H1 (cell line): ENCODE data around the gene AIFM1. TPM values are rescaled to one million over a fixed set of nuclear protein-coding genes. Genes with fewer than 3 reads are reported as not detected.

Experiments
- CTCF ChIA-PET: fragments of 300-600 bp; sonication (Branson Sonifier 250); formaldehyde crosslinking; loops from one replicate; lab custom pipeline; 2021; ENCODE audit not compliant: partially characterized antibody; lab: Charles Lee
- POLR2A ChIA-PET: fragments of 300-600 bp; sonication (Branson Sonifier 250); formaldehyde crosslinking; loops from one replicate; lab custom pipeline; 2021; ENCODE audit warnings: inconsistent platforms; ENCODE audit not compliant: partially characterized antibody; lab: Charles Lee
- DNase-seq, 2 experiments: peaks; one replicate each; pipeline versions ENCODE4 v3.0.0 to v3.0.0-alpha.2; 2010 to 2022; ENCODE audit warnings: low spot score in 2 of 2, low read depth in 1 of 2, mixed read lengths in 1 of 2
- FAIRE-seq: peaks from 2 replicates; lab custom pipeline; 2011; peaks lifted over from hg19 to GRCh38; lab: Jason Lieb, UNC
- H2AFZ ChIP-seq: 2 replicates; pipeline ENCODE4 v1.8.1; 2012; ENCODE audit warnings: low read length, inconsistent platforms
- H2AK5ac ChIP-seq: 2 replicates; pipeline ENCODE4 v1.6.1; 2013; ENCODE audit warnings: low read depth, low read length
- H2BK120ac ChIP-seq: replicated peaks from 2 replicates; pipeline ENCODE3; 2013; ENCODE audit warnings: low read depth, low read length, inconsistent platforms
- H2BK12ac ChIP-seq: 2 replicates; pipeline ENCODE4 v1.6.1; 2013; ENCODE audit warnings: low read depth, low read length
- H2BK15ac ChIP-seq: 2 replicates; pipeline ENCODE4 v1.6.1; 2013; ENCODE audit warnings: low read length
- H2BK20ac ChIP-seq: 2 replicates; pipeline ENCODE4 v1.6.1; 2013; ENCODE audit warnings: low read length
- H2BK5ac ChIP-seq: 2 replicates; pipeline ENCODE4 v1.6.1; 2013; ENCODE audit warnings: low read depth, low read length
- H3K14ac ChIP-seq: 2 replicates; pipeline ENCODE4 v1.6.1; 2013; ENCODE audit warnings: inconsistent platforms; ENCODE audit not compliant: insufficient read length
- H3K18ac ChIP-seq: 2 replicates; pipeline ENCODE4 v1.6.1; 2013; ENCODE audit warnings: low read length; ENCODE audit errors: extremely low read depth
- H3K23ac ChIP-seq: 2 replicates; pipeline ENCODE4 v1.6.1; 2013; ENCODE audit warnings: inconsistent platforms; ENCODE audit not compliant: insufficient read length
- H3K23me2 ChIP-seq: 2 replicates; pipeline ENCODE4 v1.6.1; 2013; ENCODE audit warnings: low read depth, low read length
- H3K27ac ChIP-seq: 2 replicates; pipeline ENCODE4 v1.6.1; 2011; ENCODE audit warnings: low read depth, low read length, inconsistent platforms
- H3K27me3 ChIP-seq, 4 experiments: replicated peaks in 1 of 4; 1 replicate in 1 of 4; 2 replicates in 3 of 4; pipeline versions ENCODE4 v1.6.1 to v1.8.1; 2011 to 2013; ENCODE audit warnings: low read length in 3 of 4, mild to moderate bottlenecking in 3 of 4, inconsistent platforms in 2 of 4, mixed read lengths in 2 of 4, moderate library complexity in 1 of 4; ENCODE audit not compliant: control insufficient read depth in 3 of 4, insufficient read depth in 3 of 4; ENCODE audit errors: extremely low read depth in 1 of 4
- H3K36me3 ChIP-seq, 4 experiments: 2 replicates each; pipeline versions ENCODE4 v1.6.1 to v1.8.1; 2011 to 2013; ENCODE audit warnings: mild to moderate bottlenecking in 4 of 4, low read length in 3 of 4, moderate library complexity in 2 of 4, control low read depth in 1 of 4, inconsistent platforms in 1 of 4; ENCODE audit not compliant: insufficient read depth in 4 of 4, control insufficient read depth in 2 of 4
- H3K4ac ChIP-seq: replicated peaks from 2 replicates; pipeline ENCODE3; 2013; ENCODE audit warnings: low read length, low read depth, mixed read lengths, inconsistent platforms; ENCODE audit not compliant: insufficient read length
- H3K4me1 ChIP-seq, 4 experiments: replicated peaks in 1 of 4; 1 replicate in 1 of 4; 2 replicates in 3 of 4; pipeline versions ENCODE4 v1.6.1 to v1.8.1; 2011 to 2013; ENCODE audit warnings: low read length in 3 of 4, inconsistent platforms in 2 of 4, mixed read lengths in 1 of 4; ENCODE audit not compliant: insufficient read depth in 4 of 4, control insufficient read depth in 3 of 4
- H3K4me2 ChIP-seq, 2 experiments: 2 replicates each; pipeline versions ENCODE4 v1.6.1 to v1.8.1; 2011 to 2013; ENCODE audit warnings: low read depth in 2 of 2, low read length in 2 of 2, control low read depth in 1 of 2, inconsistent platforms in 1 of 2, mild to moderate bottlenecking in 1 of 2; ENCODE audit not compliant: insufficient read depth in 1 of 2
- H3K4me3 ChIP-seq, 4 experiments: fragments of 200-600, 300-600 bp in 1 of 4; sonication (generic), shearing (Covaris generic), sonication (Bioruptor Twin) in 1 of 4; 2 replicates each; pipeline versions ENCODE4 v1.5.1 to v1.8.1; 2011 to 2016; ENCODE audit warnings: low read length in 4 of 4, low read depth in 3 of 4, control low read depth in 2 of 4, inconsistent platforms in 2 of 4, mild to moderate bottlenecking in 2 of 4, mixed read lengths in 1 of 4, moderate library complexity in 1 of 4; ENCODE audit not compliant: insufficient read depth in 2 of 4; ENCODE audit errors: extremely low read depth in 1 of 4
- H3K56ac ChIP-seq: replicated peaks from 2 replicates; pipeline ENCODE3; 2013; ENCODE audit warnings: low read depth, mild to moderate bottlenecking, mixed read lengths, low read length, inconsistent platforms; ENCODE audit not compliant: insufficient read length
- H3K79me1 ChIP-seq: 2 replicates; pipeline ENCODE4 v1.6.1; 2013; ENCODE audit warnings: low read depth, low read length, control low read depth
- H3K79me2 ChIP-seq, 2 experiments: 2 replicates each; pipeline versions ENCODE4 v1.6.1 to v1.8.1; 2012 to 2013; ENCODE audit warnings: low read length in 2 of 2, mild to moderate bottlenecking in 2 of 2, inconsistent platforms in 1 of 2; ENCODE audit not compliant: insufficient read depth in 2 of 2, control insufficient read depth in 1 of 2
- H3K9ac ChIP-seq, 4 experiments: replicated peaks in 1 of 4; 1 replicate in 1 of 4; 2 replicates in 3 of 4; pipeline versions ENCODE4 v1.6.1 to v1.8.1; 2011 to 2013; ENCODE audit warnings: low read depth in 3 of 4, low read length in 3 of 4, control low read depth in 2 of 4, mild to moderate bottlenecking in 2 of 4, moderate library complexity in 2 of 4, inconsistent platforms in 1 of 4; ENCODE audit errors: extremely low read depth in 1 of 4
- H3K9me3 ChIP-seq, 2 experiments: 2 replicates each; pipeline versions ENCODE4 v1.6.1 to v1.8.1; 2012 to 2013; ENCODE audit warnings: mild to moderate bottlenecking in 2 of 2, moderate library complexity in 2 of 2, control low read depth in 1 of 2, inconsistent platforms in 1 of 2, low read depth in 1 of 2, low read length in 1 of 2, mixed read lengths in 1 of 2; ENCODE audit not compliant: insufficient read depth in 2 of 2
- H4K20me1 ChIP-seq, 2 experiments: replicated peaks in 1 of 2; 2 replicates each; pipeline versions ENCODE3 to v1.8.1; 2011 to 2013; ENCODE audit warnings: inconsistent platforms in 2 of 2, low read length in 2 of 2, mild to moderate bottlenecking in 1 of 2; ENCODE audit not compliant: insufficient read depth in 2 of 2, control insufficient read depth in 1 of 2
- H4K5ac ChIP-seq: 2 replicates; pipeline ENCODE4 v1.6.1; 2013; ENCODE audit warnings: low read length, low read depth, mixed read lengths, inconsistent platforms; ENCODE audit not compliant: insufficient read length
- H4K8ac ChIP-seq: 2 replicates; pipeline ENCODE4 v1.8.0; 2013; ENCODE audit warnings: mild to moderate bottlenecking, moderate library complexity, low read length, inconsistent platforms; ENCODE audit not compliant: insufficient read depth; ENCODE audit errors: extremely low read depth
- H4K91ac ChIP-seq: replicated peaks from 2 replicates; pipeline ENCODE3; 2013; ENCODE audit warnings: low read length, mixed read lengths, inconsistent platforms; ENCODE audit not compliant: insufficient read length
- JUN ChIP-seq: IDR thresholded peaks from 2 replicates; pipeline ENCODE4 v1.6.1; 2011; ENCODE audit warnings: low read depth, mild to moderate bottlenecking, improper control_type of control experiment, low read length
- KDM1A ChIP-seq: fragments of 200-600, 300-600 bp; sonication (generic); IDR thresholded peaks from 2 replicates; pipeline ENCODE4 v1.7.1; 2016; ENCODE audit warnings: mild to moderate bottlenecking, low read length, borderline replicate concordance
- KDM4A ChIP-seq: IDR thresholded peaks from one replicate; pipeline ENCODE4 v1.7.1; 2012; ENCODE audit warnings: low read depth, mild to moderate bottlenecking, moderate library complexity, low read length, inconsistent platforms; ENCODE audit not compliant: severe bottlenecking
- MAFK ChIP-seq: IDR thresholded peaks from 2 replicates; pipeline ENCODE4 v1.6.1; 2012; ENCODE audit warnings: low read depth, mild to moderate bottlenecking, improper control_type of control experiment, low read length
- NRF1 ChIP-seq: IDR thresholded peaks from 2 replicates; pipeline ENCODE4 v1.6.1; 2011; ENCODE audit warnings: mild to moderate bottlenecking, low read depth, low read length, improper control_type of control experiment
- SP4 ChIP-seq: IDR thresholded peaks from 2 replicates; pipeline ENCODE4 v1.6.1; 2012; ENCODE audit warnings: low read length, inconsistent platforms
- TAF7 ChIP-seq: optimal IDR thresholded peaks from 2 replicates; pipeline ENCODE3; 2011; ENCODE audit warnings: low read depth, mild to moderate bottlenecking, inconsistent platforms, low read length, moderate library complexity, borderline replicate concordance
- USF2 ChIP-seq: IDR thresholded peaks from 2 replicates; pipeline ENCODE4 v1.6.1; 2011; ENCODE audit warnings: low read length, improper control_type of control experiment
- ZNF274 ChIP-seq: IDR thresholded peaks from 2 replicates; pipeline ENCODE4 v1.7.0; 2012; ENCODE audit warnings: low read length, borderline replicate concordance; ENCODE audit errors: extremely low read depth
- polyA plus RNA-seq, 7 experiments: library from polyadenylated mRNA; depleted of rRNA in 3 of 7; stranded (reverse) in 5 of 7; unstranded in 2 of 7; fragments of >200 nt in 5 of 7; fragments of 200-250 nt in 2 of 7; gene quantifications; 1 replicate in 5 of 7; 2 replicates in 1 of 7; 4 replicates in 1 of 7; pipeline versions ENCODE4 v1.2.1 to v1.2.3, GENCODE V29; 2011 to 2013; ENCODE audit warnings: missing spikeins in 2 of 7, mixed read lengths in 2 of 7
- total RNA-seq: library from RNA; stranded (reverse); fragmentation: NEBNext Ultra II Directional; extraction: Animal tissue kit (Norgen Biotek cat#: 25700); gene quantifications from 2 replicates; pipeline ENCODE4 v1.2.1, GENCODE V29; 2021
- TF ChIP-seq, protein P1 (sequence below): IDR thresholded peaks from 2 replicates; pipeline ENCODE4 v1.6.1; 2011; ENCODE audit warnings: low read depth, mild to moderate bottlenecking, low read length; ENCODE audit not compliant: insufficient read depth

AIFM1 gene
- total and polyA plus RNA-seq, 2 of the 8 experiments (the other 6 are each of a cell fraction or from before 2014, with no cell fraction given), result 34.1 to 55.4 TPM

DNA sequence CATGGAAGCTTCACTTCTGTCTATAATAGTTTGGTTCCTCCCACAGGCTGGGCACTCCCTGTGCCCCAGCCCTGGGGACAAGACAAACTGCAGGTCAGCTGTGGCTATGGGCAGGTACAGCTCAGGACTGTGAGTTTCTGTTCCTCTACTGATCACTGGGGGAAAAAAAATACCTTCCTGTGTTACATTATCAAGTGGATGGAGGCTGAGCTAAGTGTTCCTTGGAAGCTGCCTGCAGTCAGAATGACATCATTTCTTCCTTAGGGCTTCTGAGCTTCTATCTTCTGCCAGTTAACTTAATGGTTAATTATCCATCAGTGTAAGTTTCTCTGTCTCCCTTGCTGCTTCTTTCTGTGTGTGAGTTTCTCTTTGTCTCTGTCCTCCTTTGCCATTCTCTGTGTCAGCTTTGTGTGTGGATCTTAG lies 10.7 kb upstream of the AIFM1 start:
- H3K9ac ChIP-seq, result no peak overlapping the region
- no peak overlapping the region for H3K4ac ChIP-seq
- TF ChIP-seq KDM4A (no peak), TAF7 (no peak), NRF1 (no peak), ZNF274 (no peak), USF2 (no peak), MAFK (no peak), KDM1A (no peak), SP4 (no peak), JUN (no peak)
- TF ChIP-seq, protein P1, sequence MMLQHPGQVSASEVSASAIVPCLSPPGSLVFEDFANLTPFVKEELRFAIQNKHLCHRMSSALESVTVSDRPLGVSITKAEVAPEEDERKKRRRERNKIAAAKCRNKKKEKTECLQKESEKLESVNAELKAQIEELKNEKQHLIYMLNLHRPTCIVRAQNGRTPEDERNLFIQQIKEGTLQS, result no peak

More for the DNA sequence above, 10.7 kb upstream of the AIFM1 start:
- no peak for DNase-seq
- FAIRE-seq, result no peak
- H3K23me2 ChIP-seq, result peaks cover 10% of the 10 kb centered on the region; the same call in 1 of the 2 replicates
- peaks cover 0 to 11% (median 9%) of the 10 kb centered on the region in 4 experiments; a peak in 6 of 7 replicates for H3K27me3 ChIP-seq
- H2BK15ac ChIP-seq, result no peak overlapping the region
- H3K27ac ChIP-seq, result no peak overlapping the region
- H3K23ac ChIP-seq, result no peak overlapping the region
- H2BK5ac ChIP-seq, result no peak overlapping the region
- H2BK120ac ChIP-seq, result no peak overlapping the region
- H3K79me1 ChIP-seq, result no peaks in the 10 kb centered on the region
- H3K4me3 ChIP-seq, result no peak overlapping the region
- no peak overlapping the region for H4K91ac ChIP-seq
- H4K8ac ChIP-seq, result no peak overlapping the region
- no peak overlapping the region for H3K56ac ChIP-seq
- no peaks in the 10 kb centered on the region for H4K20me1 ChIP-seq
- CTCF ChIA-PET, result interaction anchor here (0.5 to 2.7 kb wide), 5 partner anchors 15 to 1647 kb away, joined by 3 to 12 read pairs (median 4); no protein-coding TSS in a partner anchor
- no peak overlapping the region for H2BK12ac ChIP-seq
- H3K9me3 ChIP-seq, result no peaks in the 10 kb centered on the region
- POLR2A ChIA-PET, result no interaction called here
- H3K4me1 ChIP-seq, result no peaks in the 10 kb centered on the region; a peak in 1 of 7 replicates
- no peak overlapping the region for H2AK5ac ChIP-seq
- no peak overlapping the region for H2BK20ac ChIP-seq
- H3K14ac ChIP-seq, result no peak overlapping the region
- no peak overlapping the region for H3K4me2 ChIP-seq
- no peak overlapping the region for H2AFZ ChIP-seq
- no peaks in the 10 kb centered on the region for H3K36me3 ChIP-seq
- no peak overlapping the region for H4K5ac ChIP-seq
- H3K18ac ChIP-seq, result no peak overlapping the region
- no peaks in the 10 kb centered on the region for H3K79me2 ChIP-seq
